Measurements from ENCODE around the gene RABEP2. TPM values are rescaled to one million over a fixed set of nuclear protein-coding genes. Genes with fewer than 3 reads are reported as not detected.

Gene RABEP2
- total RNA-seq, 1 experiment from 2014 or later = 17.8 TPM

- no peaks in the 10 kb centered on the region for H3K27me3 Mint-ChIP-seq (ENCODE audit: insufficient read depth, unreplicated experiment)
- TF ChIP-seq CTCF (IDR thresholded peaks at IDR 0.05; ENCODE audit: unreplicated experiment) = no peak
- intact Hi-C loops (cut with micrococcal nuclease) = no loop called here
- H3K9me3 Mint-ChIP-seq (ENCODE audit: unreplicated experiment) = no peaks in the 10 kb centered on the region
- no peak overlapping the region for H3K4me3 Mint-ChIP-seq (ENCODE audit: unreplicated experiment)
- DNase-seq (ENCODE audit: unreplicated experiment) = no peak
- BruUV-seq (replicated peaks) = no TSS peak
- no peak overlapping the region for H3K27ac Mint-ChIP-seq (ENCODE audit: low read depth, unreplicated experiment)
- H3K4me1 Mint-ChIP-seq (ENCODE audit: insufficient read depth, unreplicated experiment) = peaks cover 14% of the 10 kb centered on the region
- ChIA-PET POLR2A (no interaction called here), CTCF (interaction anchor here (0.8 kb wide), 1 partner anchor 78 kb away, joined by 4 read pairs; no protein-coding TSS in a partner anchor)
- H3K36me3 Mint-ChIP-seq (ENCODE audit: insufficient read depth, unreplicated experiment) = peaks cover 48% of the 10 kb centered on the region
Measured at GRCh38 chr16:28867241-28867640, 57.8 kb downstream of the RABEP2 start.

DNA sequence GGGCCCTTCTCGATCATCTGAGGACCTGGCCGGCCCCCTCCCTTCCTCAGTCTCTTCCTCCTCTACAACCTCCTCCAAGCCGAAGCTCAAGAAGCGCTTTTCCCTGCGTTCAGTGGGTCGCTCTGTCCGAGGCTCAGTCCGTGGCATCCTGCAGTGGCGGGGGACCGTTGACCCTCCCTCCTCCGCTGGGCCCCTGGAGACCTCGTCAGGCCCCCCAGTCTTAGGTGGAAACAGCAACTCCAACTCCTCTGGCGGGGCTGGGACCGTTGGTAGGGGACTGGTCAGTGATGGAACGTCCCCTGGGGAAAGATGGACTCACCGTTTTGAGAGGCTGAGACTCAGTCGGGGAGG lies 58.6 kb downstream of the RABEP2 start:
- H3K27ac Mint-ChIP-seq (ENCODE audit: low read depth, unreplicated experiment) = no peak overlapping the region
- POLR2A ChIA-PET = no interaction called here
- H3K9me3 Mint-ChIP-seq (ENCODE audit: unreplicated experiment) = no peaks in the 10 kb centered on the region
- peaks cover 14% of the 10 kb centered on the region for H3K4me1 Mint-ChIP-seq (ENCODE audit: insufficient read depth, unreplicated experiment)
- no peak overlapping the region for H3K4me3 Mint-ChIP-seq (ENCODE audit: unreplicated experiment)
- TF ChIP-seq CTCF (IDR thresholded peaks at IDR 0.05; ENCODE audit: unreplicated experiment) = no peak
- DNase-seq (ENCODE audit: unreplicated experiment) = no peak
- peaks cover 48% of the 10 kb centered on the region for H3K36me3 Mint-ChIP-seq (ENCODE audit: insufficient read depth, unreplicated experiment)
- no peaks in the 10 kb centered on the region for H3K27me3 Mint-ChIP-seq (ENCODE audit: insufficient read depth, unreplicated experiment)
- CTCF ChIA-PET = interaction anchor here (0.8 kb wide), 1 partner anchor 12 kb away, joined by 3 read pairs; no protein-coding TSS in a partner anchor
- intact Hi-C loops (cut with micrococcal nuclease) = no loop called here
- no TSS peak for BruUV-seq (replicated peaks)

DNA sequence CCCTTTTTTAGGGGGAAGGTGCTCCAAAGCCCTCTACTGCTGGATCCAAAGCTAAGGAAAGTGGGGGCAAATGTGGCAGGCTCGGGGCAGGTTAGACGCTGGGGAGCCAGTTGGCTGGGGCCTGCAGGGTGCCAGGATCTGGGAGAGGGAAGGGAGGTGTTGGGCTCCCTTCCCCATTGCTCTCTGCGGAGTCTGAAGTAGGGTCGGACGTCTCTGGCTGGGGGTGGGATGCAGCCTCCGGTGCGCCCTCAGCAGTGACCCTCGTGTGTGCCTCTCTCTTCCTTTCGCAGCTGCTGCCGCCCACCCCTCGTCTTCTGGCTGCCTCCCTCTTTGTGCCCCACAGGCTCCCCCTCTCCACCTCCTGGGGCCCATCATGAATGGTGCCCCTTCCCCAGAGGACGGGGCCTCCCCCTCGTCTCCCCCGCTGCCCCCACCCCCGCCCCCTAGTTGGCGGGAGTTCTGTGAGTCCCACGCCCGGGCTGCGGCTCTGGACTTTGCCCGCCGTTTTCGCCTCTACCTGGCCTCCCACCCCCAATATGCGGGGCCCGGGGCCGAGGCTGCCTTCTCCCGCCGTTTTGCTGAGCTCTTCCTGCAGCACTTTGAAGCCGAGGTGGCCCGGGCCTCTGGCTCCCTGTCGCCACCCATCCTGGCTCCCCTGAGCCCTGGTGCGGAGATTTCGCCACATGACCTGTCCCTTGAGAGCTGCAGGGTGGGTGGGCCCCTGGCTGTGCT lies 59.1 kb downstream of the RABEP2 start:
- H3K27me3 Mint-ChIP-seq (ENCODE audit: insufficient read depth, unreplicated experiment) = no peaks in the 10 kb centered on the region
- intact Hi-C loops (cut with micrococcal nuclease) = no loop called here
- H3K4me3 Mint-ChIP-seq (ENCODE audit: unreplicated experiment) = no peak overlapping the region
- no TSS peak for BruUV-seq (replicated peaks)
- ChIA-PET POLR2A (interaction anchor here (1.0 to 5.5 kb wide), 3 partner anchors 20 to 84 kb away, joined by 6 to 135 read pairs (median 7); partner anchors contain the start of gene TUFM), CTCF (interaction anchor here (0.8 to 2.5 kb wide), 5 partner anchors 8 to 79 kb away, joined by 3 to 10 read pairs (median 5); no protein-coding TSS in a partner anchor)
- TF ChIP-seq CTCF (IDR thresholded peaks at IDR 0.05; ENCODE audit: unreplicated experiment) = no peak
- H3K27ac Mint-ChIP-seq (ENCODE audit: low read depth, unreplicated experiment) = no peak overlapping the region
- DNase-seq (ENCODE audit: unreplicated experiment) = no peak
- peaks cover 49% of the 10 kb centered on the region for H3K36me3 Mint-ChIP-seq (ENCODE audit: insufficient read depth, unreplicated experiment)
- no peaks in the 10 kb centered on the region for H3K9me3 Mint-ChIP-seq (ENCODE audit: unreplicated experiment)
- peaks cover 14% of the 10 kb centered on the region for H3K4me1 Mint-ChIP-seq (ENCODE audit: insufficient read depth, unreplicated experiment)

GRCh38 chr16:28865001-28865688 lies 59.9 kb downstream of the RABEP2 start:
- no peak for TF ChIP-seq CTCF (IDR thresholded peaks at IDR 0.05; ENCODE audit: unreplicated experiment)
- H3K27ac Mint-ChIP-seq (ENCODE audit: low read depth, unreplicated experiment) = no peak overlapping the region
- H3K27me3 Mint-ChIP-seq (ENCODE audit: insufficient read depth, unreplicated experiment) = no peaks in the 10 kb centered on the region
- intact Hi-C loops (cut with micrococcal nuclease) = no loop called here
- no peaks in the 10 kb centered on the region for H3K9me3 Mint-ChIP-seq (ENCODE audit: unreplicated experiment)
- peaks cover 45% of the 10 kb centered on the region for H3K36me3 Mint-ChIP-seq (ENCODE audit: insufficient read depth, unreplicated experiment)
- ChIA-PET POLR2A (interaction anchor here (0.8 to 5.5 kb wide), 8 partner anchors 11 to 85 kb away, joined by 5 to 135 read pairs (median 16); partner anchors contain the start of genes ATXN2L, NFATC2IP, RABEP2 and TUFM), CTCF (interaction anchor here (0.5 to 2.5 kb wide), 8 partner anchors 8 to 82 kb away, joined by 3 to 10 read pairs (median 4); partner anchors contain the start of gene TUFM)
- peaks cover 14% of the 10 kb centered on the region for H3K4me1 Mint-ChIP-seq (ENCODE audit: insufficient read depth, unreplicated experiment)
- no peak for DNase-seq (ENCODE audit: unreplicated experiment)
- peak overlapping the region; percentile 94 for H3K4me3 Mint-ChIP-seq (ENCODE audit: unreplicated experiment)
- no TSS peak for BruUV-seq (replicated peaks)
